Body of pancreas (tissue), 4 donors: ENCODE data around the gene SH2D3A. TPM values are rescaled to one million over a fixed set of nuclear protein-coding genes. Genes with fewer than 3 reads are reported as not detected.
A peak's percentile ranks its signal among the peaks of the same experiment; 100 is the strongest.

ENCODE experiments used
- ATAC-seq: fragments of 150-250 bp; one replicate; pipeline ENCODE4 v1.9.1; 2016
- DNase-seq, 4 donors: peaks; one replicate each; pipeline ENCODE4 v3.0.0-alpha.2; 2019
- H3K27ac ChIP-seq, 4 donors: fragments of 200-600 bp; sonication (generic); 1 replicate in 3 of 4; 2 replicates in 1 of 4; pipeline versions ENCODE4 v1.5.1 to v1.6.1; 2016 to 2019; ENCODE audit warnings: mild to moderate bottlenecking in 1 of 4, mixed read lengths in 1 of 4, moderate library complexity in 1 of 4
- H3K27me3 ChIP-seq, 2 donors: fragments of 200-600 bp; sonication (generic); one replicate each; pipeline ENCODE4 v1.6.0; 2016; ENCODE audit warnings: mild to moderate bottlenecking in 1 of 2
- H3K36me3 ChIP-seq, 2 donors: fragments of 200-600 bp; sonication (generic); replicated peaks in 1 of 2; 2 replicates each; pipeline ENCODE4 v1.5.1; 2016; ENCODE audit warnings: low read depth in 2 of 2; ENCODE audit not compliant: insufficient read depth in 1 of 2
- H3K4me1 ChIP-seq: fragments of 200-600 bp; sonication (generic); one replicate; pipeline ENCODE4 v1.6.0; 2016
- H3K4me3 ChIP-seq, 2 donors: fragments of 200-600 bp; sonication (generic); 1 replicate in 1 of 2; 2 replicates in 1 of 2; pipeline ENCODE4 v1.5.1; 2016 to 2019
- H3K9me3 ChIP-seq, 3 donors: fragments of 200-600 bp; sonication (generic); 1 replicate in 2 of 3; 2 replicates in 1 of 3; pipeline ENCODE4 v1.5.1; 2016
- POLR2A ChIP-seq, 3 donors: fragments of 450-650 bp; IDR thresholded peaks; one replicate each; pipeline ENCODE4 v1.6.1; 2016; ENCODE audit warnings: antibody characterized with exemption in 3 of 3, mild to moderate bottlenecking in 2 of 3
- WGBS, 2 donors: methylation state at CpG; one replicate each; pipeline ENCODE4 v1.1.5; 2017; 5-methylcytosine and 5-hydroxymethylcytosine counted together
- intact Hi-C: fragments of 100-400 bp; cut with DNase I; formaldehyde crosslinking; loops from one replicate; pipeline ENCODE4 v1.15.1; 2023
- total RNA-seq, 2 donors: library from RNA; depleted of rRNA; stranded (reverse); fragments of >200 nt; gene quantifications; one replicate each; pipeline ENCODE4 v1.1.0, GENCODE V29; 2016
- TF ChIP-seq, protein P1 (sequence below), 7 experiments: fragments of 450-650 bp in 4 of 7; fragments of 200-600 bp in 3 of 7; sonication (generic) in 3 of 7; IDR thresholded peaks; one replicate each; pipeline ENCODE4 v1.5.1; 2016 to 2019; ENCODE audit warnings: antibody characterized with exemption in 7 of 7

The SH2D3A gene
- total RNA-seq, 2 donors from 2014 or later, result 18.4 to 60.0 TPM

DNA sequence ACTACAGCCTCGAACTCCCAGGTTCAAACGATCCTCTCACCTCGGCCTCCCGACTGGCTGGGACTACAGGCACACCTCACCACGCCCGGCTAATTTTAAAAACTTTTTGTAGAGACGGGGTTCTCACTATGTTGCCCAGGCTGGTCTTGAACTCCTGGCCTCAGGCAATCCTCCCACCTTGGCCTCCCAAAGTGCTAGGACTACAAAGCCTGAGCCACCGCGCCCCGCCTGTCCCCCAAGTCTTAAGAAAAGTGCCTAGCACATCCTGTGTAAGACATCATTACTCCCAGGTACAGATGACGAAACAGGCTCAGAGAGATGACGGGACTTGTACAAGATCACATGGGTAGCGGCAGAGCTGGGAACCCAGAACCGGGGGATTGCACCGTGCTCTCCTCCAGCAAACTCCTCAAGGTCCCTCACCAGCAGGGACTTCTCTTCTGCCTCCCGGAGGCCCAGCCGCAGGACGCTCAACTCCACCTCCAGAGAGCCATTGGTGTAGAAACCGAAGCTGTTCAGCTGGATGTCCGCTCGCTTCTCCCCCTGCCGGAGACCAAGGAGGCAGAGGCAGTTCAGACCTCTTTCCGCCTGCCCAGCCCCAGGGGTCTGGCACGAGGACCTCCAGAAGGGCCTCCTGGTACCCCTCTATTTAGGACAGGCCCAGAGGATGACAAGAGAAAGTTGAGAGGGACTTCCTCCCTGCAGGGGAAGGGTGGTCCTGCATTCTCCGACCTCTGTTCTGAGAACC, 30.9 kb downstream of the SH2D3A start:
- H3K4me3 ChIP-seq, result peak overlapping the region; percentile 76 to 83
- H3K4me1 ChIP-seq, result peaks cover 37% of the 10 kb centered on the region
- no peaks in the 10 kb centered on the region for H3K27me3 ChIP-seq
- WGBS, 2 donors, result 28 to 39% methylated on average over 12 to 25 of the region's 25 CpGs
- DNase-seq (peak; percentile 79 to 89 (median 82)), ATAC-seq (peak; percentile 13)
- H3K9me3 ChIP-seq, result no peaks in the 10 kb centered on the region
- H3K27ac ChIP-seq, result peak overlapping the region; percentile 86 to 91 (median 89)
- intact Hi-C loops, result no loop called here
- peak; percentile 10 to 55 (median 34) for TF ChIP-seq POLR2A (IDR thresholded peaks at IDR 0.05)
- TF ChIP-seq, protein P1, sequence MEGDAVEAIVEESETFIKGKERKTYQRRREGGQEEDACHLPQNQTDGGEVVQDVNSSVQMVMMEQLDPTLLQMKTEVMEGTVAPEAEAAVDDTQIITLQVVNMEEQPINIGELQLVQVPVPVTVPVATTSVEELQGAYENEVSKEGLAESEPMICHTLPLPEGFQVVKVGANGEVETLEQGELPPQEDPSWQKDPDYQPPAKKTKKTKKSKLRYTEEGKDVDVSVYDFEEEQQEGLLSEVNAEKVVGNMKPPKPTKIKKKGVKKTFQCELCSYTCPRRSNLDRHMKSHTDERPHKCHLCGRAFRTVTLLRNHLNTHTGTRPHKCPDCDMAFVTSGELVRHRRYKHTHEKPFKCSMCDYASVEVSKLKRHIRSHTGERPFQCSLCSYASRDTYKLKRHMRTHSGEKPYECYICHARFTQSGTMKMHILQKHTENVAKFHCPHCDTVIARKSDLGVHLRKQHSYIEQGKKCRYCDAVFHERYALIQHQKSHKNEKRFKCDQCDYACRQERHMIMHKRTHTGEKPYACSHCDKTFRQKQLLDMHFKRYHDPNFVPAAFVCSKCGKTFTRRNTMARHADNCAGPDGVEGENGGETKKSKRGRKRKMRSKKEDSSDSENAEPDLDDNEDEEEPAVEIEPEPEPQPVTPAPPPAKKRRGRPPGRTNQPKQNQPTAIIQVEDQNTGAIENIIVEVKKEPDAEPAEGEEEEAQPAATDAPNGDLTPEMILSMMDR (IDR thresholded peaks at IDR 0.05), result peak; percentile 17 to 82 (median 57)
- peaks cover 0 to 8% of the 10 kb centered on the region in 2 donors for H3K36me3 ChIP-seq

DNA sequence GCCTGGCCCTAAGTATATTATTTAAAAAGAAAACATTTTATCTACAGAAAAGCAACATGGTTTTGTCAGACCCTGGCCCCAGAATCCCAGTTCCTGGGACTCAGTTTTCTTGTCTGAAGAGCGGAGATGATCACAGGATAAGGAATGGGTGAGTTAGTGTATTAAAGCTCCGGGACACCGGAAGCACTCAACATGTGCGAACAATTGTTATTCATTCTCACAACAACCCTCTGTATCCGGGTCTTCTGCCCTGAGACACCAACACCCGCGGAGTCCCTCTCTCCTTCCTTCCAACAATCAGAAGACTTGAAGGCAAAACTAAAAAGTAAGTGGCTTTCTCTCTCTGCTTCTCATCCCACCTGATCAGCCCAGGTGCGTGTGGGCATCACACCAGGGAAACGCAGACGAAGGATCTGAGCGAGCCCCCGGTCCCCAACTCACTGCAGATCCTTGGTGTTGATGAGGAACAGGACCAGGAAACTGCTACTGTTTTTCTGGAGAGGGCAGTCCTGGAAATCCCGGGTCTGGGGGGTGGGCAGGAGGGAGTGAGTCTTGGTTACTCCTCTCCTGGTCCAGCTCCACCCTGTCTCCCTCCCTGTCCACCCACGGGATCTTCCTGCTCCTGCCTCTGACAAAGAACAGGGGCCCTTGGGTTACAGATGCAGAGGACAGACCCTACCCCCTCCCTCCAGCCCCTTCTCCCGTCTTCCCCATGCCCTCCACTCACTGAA, 31.9 kb downstream of the SH2D3A start:
- ATAC-seq (no peak), DNase-seq (no peak)
- intact Hi-C loops, result no loop called here
- Histone ChIP-seq H3K27me3 (no peaks in the 10 kb centered on the region), H3K27ac (peak overlapping the region in 3 of 4 donors; percentile 86 to 91 (median 91)), H3K4me3 (no peak overlapping the region), H3K4me1 (peaks cover 32% of the 10 kb centered on the region), H3K36me3 (peaks cover 0 to 8% of the 10 kb centered on the region in 2 donors), H3K9me3 (no peaks in the 10 kb centered on the region)
- TF ChIP-seq, protein P1 (IDR thresholded peaks at IDR 0.05), result no peak
- TF ChIP-seq POLR2A (IDR thresholded peaks at IDR 0.05), result no peak
- WGBS, 2 donors, result 72 to 78% methylated on average over 15 of the region's 15 CpGs

DNA sequence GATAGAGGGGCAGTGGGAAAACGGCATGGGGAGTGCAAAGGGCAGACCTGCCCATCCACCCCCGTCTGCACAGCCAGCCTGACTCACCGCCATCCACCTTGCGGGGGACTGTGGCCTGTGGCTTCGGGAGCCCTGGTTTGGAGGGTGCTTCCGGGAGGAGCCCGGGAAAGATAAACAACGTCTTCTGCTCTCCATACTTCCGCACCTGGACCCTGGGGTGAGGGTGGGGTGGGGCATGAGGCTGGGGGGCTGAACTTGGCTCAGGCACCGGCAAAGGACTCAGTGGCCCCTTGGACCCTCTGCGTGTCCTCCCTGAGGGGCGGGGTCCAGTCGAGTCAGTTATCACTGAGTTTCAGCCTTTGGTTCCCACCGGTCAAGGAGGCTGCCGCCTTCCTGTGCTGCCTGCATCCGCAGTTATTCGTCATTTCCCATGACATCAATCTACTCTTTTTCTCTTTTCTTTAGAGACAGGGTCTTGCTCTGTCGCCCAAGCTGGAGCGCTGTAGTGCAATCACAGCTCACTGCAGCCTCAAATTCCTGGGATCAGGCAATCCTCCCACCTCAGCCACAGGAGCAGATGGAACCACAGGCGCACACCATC, 33.0 kb downstream of the SH2D3A start:
- intact Hi-C loops, result no loop called here
- ATAC-seq (no peak), DNase-seq (no peak)
- TF ChIP-seq, protein P1 (IDR thresholded peaks at IDR 0.05), result no peak
- TF ChIP-seq POLR2A (IDR thresholded peaks at IDR 0.05), result no peak
- H3K36me3 ChIP-seq, result peaks cover 0 to 8% of the 10 kb centered on the region in 2 donors
- no peaks in the 10 kb centered on the region for H3K9me3 ChIP-seq
- 78 to 91% methylated on average over 19 to 20 of the region's 20 CpGs for WGBS, 2 donors
- H3K27ac ChIP-seq, result no peak overlapping the region
- no peak overlapping the region for H3K4me3 ChIP-seq
- H3K27me3 ChIP-seq, result no peaks in the 10 kb centered on the region
- peaks cover 35% of the 10 kb centered on the region for H3K4me1 ChIP-seq

DNA sequence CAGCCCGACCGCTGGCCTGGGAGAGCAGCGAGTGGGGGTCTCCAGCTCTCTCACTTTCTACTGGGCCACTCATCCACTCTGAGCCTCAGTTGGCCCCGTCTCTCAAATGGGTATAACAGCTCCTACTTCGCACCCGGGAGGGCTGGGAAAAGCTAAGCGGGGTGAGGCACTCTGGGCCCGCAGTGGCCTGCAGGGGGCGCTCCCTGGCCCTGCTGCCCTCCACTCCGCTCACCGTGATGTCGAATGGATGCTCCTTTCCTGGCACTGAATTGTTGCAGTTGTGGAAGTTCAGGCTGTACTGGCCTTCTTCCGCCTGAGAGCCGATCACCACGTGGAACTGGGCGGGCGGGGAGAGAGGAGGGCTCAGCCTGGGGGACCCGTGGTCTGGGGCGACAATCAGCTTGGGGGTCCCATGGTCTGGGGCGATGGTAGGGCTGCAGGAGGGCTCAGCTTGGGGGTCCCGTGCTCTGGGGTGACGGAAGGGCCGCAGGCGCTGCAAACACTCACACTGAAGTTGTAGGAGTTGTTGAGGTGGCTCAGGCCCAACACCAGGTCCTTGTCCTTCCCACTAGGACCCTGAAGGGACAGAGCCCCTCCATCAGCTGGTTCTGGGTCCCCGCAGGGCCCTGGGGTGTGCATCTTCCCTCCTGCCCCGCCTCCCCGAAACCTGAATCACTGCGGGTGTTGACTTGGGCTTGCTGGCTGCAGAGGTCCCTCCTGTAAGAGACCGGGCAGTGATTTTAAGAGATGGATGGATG, 33.7 kb downstream of the SH2D3A start:
- Histone ChIP-seq H3K9me3 (no peaks in the 10 kb centered on the region), H3K27ac (no peak overlapping the region), H3K27me3 (no peaks in the 10 kb centered on the region), H3K4me1 (peaks cover 30% of the 10 kb centered on the region), H3K4me3 (no peak overlapping the region), H3K36me3 (peaks cover 0 to 8% of the 10 kb centered on the region in 2 donors)
- 89 to 92% methylated on average over 24 to 27 of the region's 29 CpGs for WGBS, 2 donors
- no peak for DNase-seq
- TF ChIP-seq, protein P1 (IDR thresholded peaks at IDR 0.05), result no peak
- no peak for TF ChIP-seq POLR2A (IDR thresholded peaks at IDR 0.05)
- intact Hi-C loops, result no loop called here
- no peak for ATAC-seq
